HG03520 (cell line): ENCODE results near the gene PLA2G2C.

Experiments used
- ATAC-seq: cut with Tn5 transposase; IDR thresholded peaks from one replicate; pipeline ENCODE4 v1.9.1; 2021; ENCODE audit warnings: mild to moderate bottlenecking, moderate library complexity; ENCODE audit not compliant: unreplicated experiment

PLA2G2C gene

DNA sequence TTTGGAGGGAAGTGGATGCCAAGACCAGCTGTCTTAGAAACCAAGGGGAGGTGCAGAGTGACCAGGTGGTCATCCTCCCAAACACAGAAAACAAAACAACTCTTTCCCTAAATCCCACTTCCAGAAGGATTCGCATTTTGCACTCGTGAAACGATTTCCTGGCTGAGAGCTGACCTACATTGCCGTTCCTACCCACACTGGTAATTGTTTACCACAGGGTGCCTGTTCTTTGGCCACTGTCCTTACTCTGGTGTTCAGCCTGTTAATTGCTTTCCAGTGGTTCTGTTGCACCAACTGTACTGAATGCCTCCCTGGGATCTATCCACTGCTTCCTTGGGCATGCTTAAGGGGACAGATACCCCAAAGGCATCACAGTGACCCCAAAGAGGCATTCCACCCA is 23.2 kb upstream of the PLA2G2C start:
- no peak for ATAC-seq

DNA sequence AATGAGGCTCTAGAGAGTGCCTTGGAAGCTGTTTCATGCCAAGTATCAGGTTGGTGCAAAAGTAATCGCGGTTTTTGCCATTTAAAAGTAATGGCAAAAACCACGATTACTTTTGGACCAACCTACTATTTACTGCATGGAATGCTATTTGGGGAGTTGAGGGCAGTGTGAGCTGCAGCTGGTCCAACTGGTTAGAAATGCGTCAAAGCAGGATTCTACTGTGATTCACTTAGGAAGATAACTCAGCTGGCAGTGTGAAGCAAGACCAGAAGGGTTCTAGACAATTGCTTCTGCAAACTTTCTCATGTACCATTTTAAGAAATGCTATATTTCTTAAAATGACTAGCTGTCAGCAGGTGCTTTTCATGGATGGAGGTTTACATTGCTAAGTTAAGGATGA is 21.2 kb upstream of the PLA2G2C start:
- no peak for ATAC-seq

DNA sequence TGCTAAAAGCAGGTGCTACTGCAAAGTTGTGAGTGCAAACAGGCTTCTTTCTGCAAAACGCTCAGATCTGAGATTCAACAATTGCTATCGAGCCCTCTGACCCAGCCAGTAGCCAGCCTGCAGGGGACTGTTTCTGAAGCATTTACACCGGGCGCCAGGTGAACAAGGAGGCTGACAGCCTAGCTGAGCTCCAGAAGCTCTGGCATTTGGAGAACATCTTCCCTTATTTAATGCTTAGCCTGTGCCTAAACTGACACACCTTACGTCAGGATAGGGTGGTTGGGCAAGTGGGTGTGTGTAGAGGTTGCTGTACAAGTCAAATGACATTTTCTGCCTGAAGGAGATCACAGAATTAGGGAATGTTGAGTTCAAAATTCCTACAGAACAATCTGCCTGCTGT is 15.8 kb upstream of the PLA2G2C start:
- ATAC-seq = no peak

DNA sequence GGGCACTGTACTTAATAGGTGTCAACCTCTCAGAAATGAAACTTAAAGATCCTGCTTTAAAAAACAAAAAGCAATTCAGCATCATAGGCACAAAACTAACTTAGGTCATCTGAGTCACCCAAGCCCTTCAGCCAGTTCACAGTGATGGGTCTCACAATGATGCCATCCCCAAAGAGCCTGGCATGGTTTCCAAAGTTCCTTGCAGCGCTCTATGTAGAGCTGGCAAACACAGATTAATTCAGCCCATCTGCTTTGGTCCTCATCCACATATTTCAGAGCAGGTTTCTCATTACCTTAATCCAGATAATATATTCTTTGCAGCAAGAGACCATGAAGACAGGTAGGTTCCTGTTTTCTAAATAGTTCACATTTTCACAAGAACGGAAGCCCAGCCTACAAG is 14.6 kb upstream of the PLA2G2C start:
- ATAC-seq = no peak

DNA sequence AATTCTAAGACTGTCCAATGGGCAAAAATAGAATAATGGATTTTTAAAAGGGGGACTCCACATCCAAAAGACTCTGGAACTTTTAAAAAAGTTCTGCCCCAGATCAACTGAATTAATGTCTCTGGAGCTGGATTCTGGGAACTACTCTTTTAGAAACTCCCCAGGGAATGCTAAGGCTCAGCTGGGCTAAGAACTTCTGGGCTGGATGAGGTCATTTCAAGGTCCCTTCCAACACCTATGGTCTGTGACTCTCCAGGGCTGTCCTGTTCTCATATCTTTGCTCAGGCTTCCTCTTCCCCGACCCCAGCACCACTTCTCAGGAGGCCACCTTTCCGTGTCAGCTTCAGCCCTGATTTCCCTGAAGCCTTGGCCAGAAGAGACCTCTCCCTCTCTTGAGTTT is 13.5 kb upstream of the PLA2G2C start:
- ATAC-seq = no peak

DNA sequence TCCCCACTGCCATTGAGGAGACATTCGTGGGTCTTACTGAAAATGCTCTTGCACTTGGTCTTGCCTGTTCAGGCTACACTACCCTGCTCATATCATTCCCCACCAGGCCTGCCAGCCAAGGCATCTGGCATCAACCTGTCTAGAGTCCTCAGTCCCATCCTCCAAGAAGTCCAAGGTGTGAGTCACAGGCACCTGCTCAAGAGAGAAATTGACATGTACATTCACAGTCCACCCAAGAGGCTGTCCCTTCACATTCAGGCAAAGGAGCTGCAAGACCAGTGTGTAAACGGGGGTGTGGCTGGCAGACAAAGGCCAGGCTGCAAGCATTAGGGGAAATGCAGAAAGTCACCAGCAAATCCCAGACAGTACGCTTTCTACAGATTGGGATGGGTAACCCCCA is 13.1 kb upstream of the PLA2G2C start:
- ATAC-seq = no peak

DNA sequence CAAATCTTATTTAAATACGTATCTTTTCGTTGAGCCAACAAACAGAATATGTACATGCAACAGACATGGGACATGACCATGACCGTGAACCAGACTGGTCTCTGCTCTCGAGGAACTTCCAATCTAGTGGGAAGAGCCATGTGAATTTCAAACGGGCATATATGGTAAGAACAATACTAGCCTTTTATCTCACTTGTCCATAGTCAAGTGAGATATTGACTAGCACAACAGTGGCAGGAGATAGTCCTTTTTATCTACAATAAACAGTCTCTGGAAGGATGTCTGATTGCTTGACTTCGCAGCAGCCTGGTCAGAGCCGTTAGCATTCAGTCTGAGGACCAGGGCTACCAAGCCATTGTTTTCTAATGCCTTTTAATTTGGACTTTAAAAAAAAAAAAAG is 12.6 kb upstream of the PLA2G2C start:
- ATAC-seq = no peak

DNA sequence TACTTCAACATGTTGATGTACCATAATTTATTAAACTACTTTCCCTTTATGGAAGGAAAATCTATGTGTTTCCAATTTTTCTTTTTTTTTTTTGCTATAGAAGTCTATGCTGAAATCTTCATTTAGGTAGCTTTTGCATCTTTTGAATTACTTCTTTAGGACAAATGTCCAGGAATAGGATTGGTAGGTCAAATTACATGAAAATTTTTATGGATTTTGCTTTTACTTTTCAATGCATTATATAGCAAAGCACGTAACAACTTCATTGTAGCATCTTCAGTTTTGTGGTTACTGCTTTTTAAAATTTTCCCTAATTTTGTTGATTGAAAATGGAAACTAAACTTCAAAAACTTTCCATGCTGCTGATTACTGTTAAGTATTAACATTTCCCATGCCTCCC is 12.0 kb upstream of the PLA2G2C start:
- no peak for ATAC-seq

DNA sequence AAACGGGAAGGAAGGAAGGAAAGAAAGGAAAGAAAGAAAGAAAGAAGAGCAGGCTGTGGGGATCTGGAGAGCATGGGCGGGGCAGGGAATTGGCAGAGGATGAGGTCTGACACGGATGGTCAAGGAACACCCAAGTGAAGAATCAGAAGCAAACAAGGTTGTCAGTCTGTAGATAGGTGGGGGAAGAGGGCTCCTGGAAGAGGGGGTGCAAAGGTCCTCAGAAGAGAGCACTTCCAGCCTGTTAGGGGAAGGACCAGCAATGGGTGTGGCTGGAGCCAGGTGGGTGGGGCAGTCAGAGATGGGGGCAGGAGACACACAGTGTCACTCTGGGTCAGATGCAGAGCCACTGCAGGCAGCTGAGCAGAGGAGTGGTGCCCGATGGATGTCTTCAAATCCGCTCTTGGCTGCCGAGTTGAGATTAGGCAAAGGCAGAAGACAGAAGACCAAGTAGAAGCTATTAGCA is 11.0 kb upstream of the PLA2G2C start:
- no peak for ATAC-seq

DNA sequence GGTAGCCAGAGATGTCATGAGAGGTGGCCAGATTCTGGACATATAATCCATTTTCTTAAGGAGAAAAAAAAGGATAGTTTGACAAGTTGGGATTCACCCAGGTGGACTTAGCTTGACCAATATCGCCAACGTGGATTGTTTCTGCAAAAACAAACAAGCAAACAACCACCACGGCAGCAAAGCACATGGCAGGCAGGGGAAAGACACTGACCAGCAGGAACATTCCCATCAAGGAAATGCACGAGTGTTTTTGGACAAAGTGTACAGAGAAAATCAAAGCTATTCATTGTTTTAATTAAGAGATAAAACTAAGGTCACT is 9.1 kb upstream of the PLA2G2C start:
- no peak for ATAC-seq

DNA sequence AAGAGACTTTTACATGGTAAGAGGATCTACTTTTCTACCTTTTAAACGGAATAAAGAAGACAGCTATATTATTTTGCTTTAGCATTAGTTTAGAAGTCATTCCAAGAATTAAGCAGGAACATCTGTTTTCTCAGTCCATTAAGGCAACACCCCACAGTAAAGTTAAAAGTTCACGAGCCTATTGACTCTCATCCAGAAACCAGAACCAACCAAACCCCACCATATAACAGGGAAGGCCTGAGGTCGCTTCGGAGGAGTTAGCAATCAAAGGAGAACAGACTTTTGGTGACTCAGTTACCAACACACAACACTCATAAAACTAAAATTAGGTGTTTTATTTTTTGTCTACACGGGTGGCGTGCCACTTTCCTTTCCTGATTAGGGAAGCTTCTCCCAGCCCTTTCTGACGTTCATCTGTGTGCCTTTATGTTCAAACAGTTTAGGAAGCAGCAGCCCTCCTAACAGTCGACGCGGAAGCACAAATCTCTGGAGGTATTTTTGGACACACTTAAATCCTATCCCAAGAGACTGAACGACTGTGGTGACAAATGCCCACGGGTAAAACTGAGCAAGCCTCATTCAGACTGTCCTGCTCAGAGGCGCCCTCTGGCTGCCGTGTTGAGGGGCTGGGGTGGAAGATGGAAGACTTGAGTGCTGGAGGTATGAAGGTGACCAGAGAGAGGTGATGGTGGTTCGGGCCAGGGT is 8.6 kb upstream of the PLA2G2C start:
- ATAC-seq = no peak

DNA sequence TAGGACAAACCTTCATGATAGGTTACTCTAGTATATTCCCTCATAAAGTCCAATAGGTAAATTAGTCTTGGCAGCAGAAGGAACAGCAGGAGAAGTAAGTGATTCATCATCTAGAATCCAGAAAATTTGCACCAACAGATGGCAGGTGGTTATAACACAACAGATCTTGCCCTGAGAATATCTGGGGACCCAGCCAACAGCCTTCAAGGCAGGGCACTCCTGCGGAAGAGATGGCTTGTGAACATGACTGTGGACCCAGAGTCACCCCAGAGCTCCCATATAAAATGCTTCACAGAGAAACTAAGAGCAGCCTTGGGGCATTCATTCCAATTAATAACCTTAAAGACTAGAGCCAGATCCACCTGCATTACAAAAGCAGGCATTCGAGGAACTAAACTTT is 7.9 kb upstream of the PLA2G2C start:
- no peak for ATAC-seq

DNA sequence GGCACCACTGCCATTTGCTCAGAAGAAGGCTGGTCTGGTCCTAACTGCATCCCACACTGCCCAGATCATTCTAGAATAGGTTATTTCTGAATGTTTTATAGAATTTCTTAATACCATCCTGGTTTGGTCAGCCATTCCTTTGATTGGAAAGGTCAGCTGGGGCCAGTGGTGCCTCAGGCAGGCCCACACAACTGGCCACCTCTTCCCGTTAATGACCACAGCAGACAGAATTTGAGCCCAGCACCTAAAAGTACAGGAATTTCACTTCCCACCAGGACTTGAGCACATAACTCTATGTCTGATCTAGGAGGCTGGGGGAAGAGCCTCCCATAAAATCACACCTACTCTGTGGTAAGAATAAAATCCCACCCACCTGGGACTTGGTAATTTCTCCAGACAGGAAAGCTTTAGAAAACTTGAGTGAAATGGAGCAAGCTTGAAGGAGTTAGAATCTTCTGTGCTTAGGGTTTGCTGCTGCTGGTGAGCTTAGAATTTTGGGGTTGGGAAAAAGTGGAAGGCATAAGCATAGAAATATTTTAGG is 6.6 kb upstream of the PLA2G2C start:
- ATAC-seq = no peak

DNA sequence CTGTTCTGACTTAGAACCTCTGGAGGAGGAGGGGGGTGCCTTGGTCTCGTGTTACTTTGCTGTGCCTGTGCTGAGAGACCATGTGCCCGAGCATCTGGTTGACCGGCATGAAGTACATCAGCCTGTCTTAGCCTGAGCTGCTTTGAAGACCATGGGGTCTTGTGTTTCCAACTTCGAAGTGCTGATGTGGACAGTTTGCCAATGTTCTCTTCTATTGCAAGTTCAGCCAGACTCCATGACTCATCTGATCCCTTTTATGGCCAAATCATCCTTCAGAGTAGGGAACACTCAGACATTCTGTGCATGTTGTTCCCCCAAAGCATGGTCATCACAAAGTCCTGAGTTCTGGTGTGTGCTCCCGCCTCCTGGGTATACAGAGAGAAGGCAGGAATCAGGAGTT is 6.0 kb upstream of the PLA2G2C start:
- ATAC-seq = no peak

DNA sequence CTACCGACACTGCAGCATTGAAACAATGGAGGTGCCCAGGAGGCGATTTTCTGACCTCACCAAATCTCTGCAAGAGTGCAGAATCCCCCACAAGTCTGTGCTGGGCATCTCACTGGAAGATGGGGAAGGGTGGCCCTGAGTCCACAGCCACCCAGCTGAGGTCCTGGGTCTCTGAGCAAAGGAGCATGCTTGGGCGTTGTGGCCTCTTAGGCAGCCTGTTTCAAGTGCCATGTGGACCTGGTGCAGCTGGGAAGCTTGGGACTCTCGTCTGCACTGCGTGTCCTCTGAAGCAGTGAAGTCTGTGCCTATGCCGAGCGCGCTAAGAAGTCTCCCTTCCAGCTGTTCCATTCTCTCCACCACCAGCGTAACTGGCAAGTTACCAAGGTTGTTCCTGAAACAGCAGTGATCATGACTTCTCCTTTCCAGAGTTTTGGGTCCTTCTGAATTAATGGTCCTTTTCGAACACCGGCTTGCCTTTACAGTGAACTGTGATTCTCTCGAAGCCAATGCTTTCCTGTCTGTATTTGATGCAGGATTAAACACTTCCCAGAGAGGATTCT is 5.0 kb upstream of the PLA2G2C start:
- ATAC-seq = no peak

DNA sequence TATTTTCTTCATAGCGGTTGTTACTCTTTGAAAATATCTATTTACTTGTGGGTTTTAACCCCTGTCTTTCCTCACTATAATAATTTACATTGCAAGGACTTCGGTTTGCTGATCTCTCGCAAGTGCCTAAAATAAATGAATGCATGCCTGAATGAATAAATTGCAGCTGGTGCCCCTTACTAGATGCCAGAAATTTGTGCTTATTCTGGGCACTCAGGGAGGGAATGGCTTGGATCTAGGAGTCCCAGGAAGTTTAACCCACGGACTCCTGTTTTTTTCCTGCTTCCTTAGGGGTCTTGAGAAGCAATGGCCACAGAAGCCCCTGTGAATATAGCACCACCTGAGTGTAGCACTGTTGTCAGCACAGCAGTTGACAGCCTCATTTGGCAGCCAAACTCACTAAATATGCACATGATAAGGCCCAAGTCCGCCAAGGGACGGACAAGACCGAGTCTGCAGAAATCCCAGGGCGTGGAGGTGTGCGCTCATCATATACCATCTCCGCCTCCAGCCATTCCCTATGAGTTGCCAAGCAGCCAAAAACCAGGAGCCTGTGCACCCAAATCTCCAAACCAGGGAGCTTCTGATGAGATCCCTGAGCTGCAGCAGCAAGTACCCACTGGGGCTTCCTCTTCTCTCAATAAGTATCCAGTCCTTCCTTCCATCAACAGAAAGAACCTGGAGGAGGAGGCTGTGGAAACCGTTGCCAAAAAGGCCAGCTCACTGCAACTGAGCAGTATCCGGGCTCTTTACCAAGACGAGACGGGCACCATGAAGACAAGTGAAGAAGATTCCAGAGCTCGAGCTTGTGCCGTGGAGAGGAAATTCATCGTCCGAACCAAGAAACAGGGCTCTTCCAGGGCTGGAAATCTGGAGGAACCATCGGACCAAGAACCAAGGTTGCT is 4.2 kb upstream of the PLA2G2C start:
- no peak for ATAC-seq

DNA sequence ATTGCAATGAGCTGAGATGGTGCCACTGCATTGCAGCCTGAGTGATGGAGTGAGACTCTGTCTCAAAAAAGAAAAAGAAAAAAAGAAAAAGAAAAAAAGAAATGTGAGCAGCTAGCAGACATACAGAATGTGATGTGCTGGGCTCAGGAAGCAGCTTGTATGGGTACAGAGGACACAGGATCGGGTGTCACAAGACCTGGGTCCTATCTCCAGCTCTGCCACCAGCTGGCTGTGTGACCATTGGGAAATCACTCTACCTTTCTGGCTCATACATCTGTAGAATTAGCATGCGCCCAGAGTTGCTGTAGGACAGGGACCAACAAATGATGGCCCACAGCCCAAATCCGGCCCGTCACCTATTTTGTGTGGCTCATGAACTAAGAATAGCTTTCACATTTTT is 3.3 kb upstream of the PLA2G2C start:
- ATAC-seq = no peak

DNA sequence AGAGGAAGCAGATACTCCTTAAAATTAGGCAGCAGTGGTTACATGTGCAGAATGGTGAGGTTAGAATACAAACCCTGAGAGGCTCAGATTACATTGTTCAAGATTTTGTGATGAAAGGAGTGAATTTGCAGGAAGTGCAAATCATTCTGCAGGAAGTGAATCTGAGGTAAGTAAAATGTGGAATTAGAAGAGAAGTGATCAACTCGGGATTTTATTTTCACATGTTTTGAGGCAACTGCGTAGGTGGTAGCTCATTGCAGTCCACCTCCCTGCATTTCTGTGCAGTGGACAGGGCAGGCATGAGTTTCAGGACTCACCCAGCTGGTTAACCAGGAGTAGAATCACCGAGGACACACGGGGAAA is 2.1 kb upstream of the PLA2G2C start:
- ATAC-seq = no peak

DNA sequence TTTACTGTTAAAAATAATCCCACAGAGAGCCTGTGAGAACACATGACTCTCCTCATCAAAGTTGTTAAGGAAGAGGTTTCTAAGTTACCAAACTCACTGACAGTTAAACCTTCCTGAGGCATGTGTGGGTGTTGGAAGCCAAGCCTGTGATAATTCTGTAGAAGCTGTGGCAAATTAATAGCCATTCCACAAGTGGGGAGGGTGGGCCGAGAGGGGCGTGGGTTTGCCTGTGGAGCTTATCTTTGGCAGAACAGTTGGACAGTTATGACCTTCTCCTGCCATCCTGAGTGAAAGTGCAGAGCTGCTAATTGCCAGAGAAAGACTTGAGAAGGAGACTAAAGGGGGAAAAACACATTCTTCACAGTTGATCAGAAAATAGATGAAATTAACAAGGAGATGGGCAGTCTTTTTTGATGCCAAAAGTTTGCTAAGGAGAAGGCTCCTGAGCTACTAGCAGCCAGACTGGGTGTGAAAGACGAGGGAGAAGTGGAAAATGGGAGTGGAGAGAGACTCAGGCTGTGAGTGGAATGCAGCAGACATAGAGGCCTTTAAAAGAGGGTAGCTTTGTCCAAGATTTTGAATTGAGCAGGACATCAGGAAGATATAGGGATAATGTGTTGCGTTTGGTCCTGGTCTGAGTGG is 1.6 kb upstream of the PLA2G2C start:
- no peak for ATAC-seq

DNA sequence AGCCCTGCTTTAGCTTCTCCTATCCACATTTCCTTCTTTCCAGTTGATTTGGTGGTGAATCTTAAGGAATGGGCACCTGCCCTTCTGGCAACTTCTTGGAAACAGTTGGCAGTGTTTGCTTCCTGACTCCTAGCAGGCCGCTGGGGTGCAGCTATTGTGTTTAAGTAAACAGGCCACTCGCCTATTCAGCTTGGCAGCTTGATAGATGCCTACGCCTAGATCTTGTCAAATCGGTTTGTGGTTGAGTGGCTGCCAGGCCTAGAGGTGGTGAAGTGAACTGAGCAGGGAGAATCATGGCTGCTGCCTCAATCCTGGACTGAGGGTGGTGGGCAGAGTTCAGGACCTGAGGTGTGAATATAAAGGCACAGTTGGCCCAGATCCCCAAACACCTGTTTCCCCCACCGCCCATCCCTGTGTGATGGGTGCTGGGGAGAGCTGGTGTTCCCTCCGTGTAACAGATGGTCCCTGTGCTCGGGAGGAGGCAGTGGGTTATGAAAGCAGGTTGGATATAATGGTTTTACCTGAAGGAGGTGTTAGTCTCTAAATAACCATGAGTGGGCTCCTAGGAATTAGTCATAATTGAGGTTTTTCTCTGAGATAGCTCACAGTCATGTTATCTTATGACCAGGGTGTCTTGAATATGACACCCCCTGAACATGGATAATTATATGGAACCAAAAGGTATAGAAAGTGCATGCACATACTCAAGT is 940 bp upstream of the PLA2G2C start:
- ATAC-seq = no peak
